ENCODE data around the gene FAM120B. TPM values are rescaled to one million over a fixed set of nuclear protein-coding genes. Genes with fewer than 3 reads are reported as not detected.
"Not testable (repeated sequence)": the region's sequence is repeated elsewhere in the genome, so short reads cannot be mapped to it uniquely, and the experiment has no call there.

Gene FAM120B
- total RNA-seq, 2 experiments from 2014 or later, result 18.4 to 20.0 TPM

DNA sequence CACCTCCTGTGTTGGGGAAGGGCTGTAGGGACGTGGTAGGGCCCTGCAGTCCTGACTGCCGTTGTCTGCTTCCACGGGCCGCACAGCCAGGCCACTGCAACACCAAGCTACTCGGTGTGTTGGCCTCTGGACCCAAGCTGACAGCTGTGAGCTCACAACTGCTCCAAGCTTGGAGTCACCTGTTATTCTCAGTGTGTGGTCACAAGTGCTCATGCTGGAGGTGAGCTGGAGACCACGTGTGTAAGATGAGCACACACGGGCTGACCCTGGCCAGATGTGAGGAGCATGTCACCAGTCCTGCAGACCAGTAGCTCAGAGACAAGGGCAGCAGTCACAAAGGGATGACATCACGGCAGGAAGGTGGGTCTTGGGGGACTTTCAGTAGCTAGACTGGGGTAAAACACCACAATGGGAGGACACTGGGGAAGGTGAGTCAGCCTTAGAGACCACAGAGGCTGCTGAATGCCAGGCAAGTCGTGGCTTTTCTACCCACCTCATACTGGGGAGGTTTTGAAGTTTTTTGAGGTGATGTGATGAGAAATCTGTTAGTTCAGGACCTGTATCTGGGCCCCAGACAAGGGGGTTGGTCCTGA is 87.3 kb downstream of the FAM120B start:
- H3K36me3 Mint-ChIP-seq, result peaks cover 53% of the 10 kb centered on the region

GRCh38 chr6:170394980-170395379 is 88.4 kb downstream of the FAM120B start:
- CTCF ChIA-PET, result no interaction called here
- H3K4me1 Mint-ChIP-seq (ENCODE audit: low read depth), result peaks cover 7% of the 10 kb centered on the region
- POLR2A ChIA-PET, result no interaction called here
- H3K27ac Mint-ChIP-seq, result no peak overlapping the region
- H3K4me3 Mint-ChIP-seq, result no peak overlapping the region
- DNase-seq, result no peak
- peaks cover 48% of the 10 kb centered on the region for H3K36me3 Mint-ChIP-seq
- no peaks in the 10 kb centered on the region for H3K27me3 Mint-ChIP-seq
- intact Hi-C loops (cut with micrococcal nuclease), result no loop called here
- H3K9me3 Mint-ChIP-seq, result no peaks in the 10 kb centered on the region

More for the DNA sequence above, 87.3 kb downstream of the FAM120B start:
- Mint-ChIP-seq H3K27me3 (no peaks in the 10 kb centered on the region), H3K4me1 (ENCODE audit: low read depth) (peaks cover 7% of the 10 kb centered on the region), H3K4me3 (no peak overlapping the region), H3K9me3 (no peaks in the 10 kb centered on the region), H3K27ac (no peak overlapping the region)
- intact Hi-C loops (cut with micrococcal nuclease), result no loop called here
- POLR2A ChIA-PET, result no interaction called here
- CTCF ChIA-PET, result no interaction called here
- DNase-seq, result peak; percentile 68

DNA sequence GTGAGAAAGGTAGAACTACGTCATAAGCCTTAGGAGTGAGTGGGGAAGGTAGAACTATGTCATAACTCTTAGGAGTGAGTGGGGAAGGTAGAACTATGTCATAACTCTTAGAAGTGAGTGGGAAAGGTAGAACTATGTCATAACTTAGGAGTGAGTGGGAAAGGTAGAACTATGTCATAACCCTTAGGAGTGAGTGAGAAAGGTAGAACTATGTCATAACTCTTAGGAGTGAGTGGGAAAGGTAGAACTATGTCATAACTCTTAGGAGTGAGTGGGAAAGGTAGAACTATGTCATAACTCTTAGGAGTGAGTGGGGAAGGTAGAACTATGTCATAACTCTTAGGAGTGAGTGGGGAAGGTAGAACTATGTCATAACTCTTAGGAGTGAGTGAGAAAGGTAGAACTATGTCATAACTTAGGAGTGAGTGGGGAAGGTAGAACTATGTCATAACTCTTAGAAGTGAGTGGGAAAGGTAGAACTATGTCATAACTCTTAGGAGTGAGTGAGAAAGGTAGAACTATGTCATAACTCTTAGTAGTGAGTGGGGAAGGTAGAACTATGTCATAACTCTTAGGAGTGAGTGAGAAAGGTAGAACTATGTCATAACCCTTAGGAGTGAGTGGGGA is 92.3 kb downstream of the FAM120B start:
- H3K9me3 Mint-ChIP-seq; intact Hi-C loops (cut with micrococcal nuclease); H3K27ac Mint-ChIP-seq; H3K27me3 Mint-ChIP-seq; H3K4me3 Mint-ChIP-seq; POLR2A ChIA-PET; DNase-seq; CTCF ChIA-PET; H3K4me1 Mint-ChIP-seq (ENCODE audit: low read depth): not testable (repeated sequence)
- H3K36me3 Mint-ChIP-seq, result peaks cover 47% of the 10 kb centered on the region

DNA sequence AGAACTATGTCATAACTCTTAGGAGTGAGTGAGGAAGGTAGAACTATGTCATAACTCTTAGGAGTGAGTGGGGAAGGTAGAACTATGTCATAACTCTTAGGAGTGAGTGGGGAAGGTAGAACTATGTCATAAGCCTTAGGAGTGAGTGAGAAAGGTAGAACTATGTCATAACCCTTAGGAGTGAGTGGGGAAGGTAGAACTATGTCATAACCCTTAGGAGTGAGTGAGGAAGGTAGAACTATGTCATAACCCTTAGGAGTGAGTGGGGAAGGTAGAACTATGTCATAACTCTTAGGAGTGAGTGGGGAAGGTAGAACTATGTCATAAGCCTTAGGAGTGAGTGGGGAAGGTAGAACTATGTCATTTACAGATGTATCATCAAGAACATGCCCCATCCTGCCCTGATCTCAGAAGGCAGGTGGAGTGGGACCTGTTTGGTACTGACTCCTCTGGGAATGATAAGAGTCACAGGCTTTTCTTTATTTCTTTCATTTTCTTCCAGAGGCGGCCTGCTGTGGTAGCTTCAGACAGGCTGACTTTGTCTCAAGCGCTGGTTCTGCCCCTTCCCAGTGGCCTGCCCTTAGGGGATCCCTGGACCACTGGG is 93.5 kb downstream of the FAM120B start:
- H3K36me3 Mint-ChIP-seq, result peaks cover 49% of the 10 kb centered on the region
- CTCF ChIA-PET; H3K27ac Mint-ChIP-seq; POLR2A ChIA-PET; H3K4me3 Mint-ChIP-seq; intact Hi-C loops (cut with micrococcal nuclease); DNase-seq; H3K4me1 Mint-ChIP-seq (ENCODE audit: low read depth); H3K9me3 Mint-ChIP-seq; H3K27me3 Mint-ChIP-seq: not testable (repeated sequence)

- no peak overlapping the region for H3K4me3 Mint-ChIP-seq
- H3K4me1 Mint-ChIP-seq (ENCODE audit: low read depth), result no peaks in the 10 kb centered on the region
- H3K36me3 Mint-ChIP-seq, result peaks cover 49% of the 10 kb centered on the region
- no peaks in the 10 kb centered on the region for H3K27me3 Mint-ChIP-seq
- DNase-seq, result no peak
- intact Hi-C loops (cut with micrococcal nuclease), result no loop called here
- no peak overlapping the region for H3K27ac Mint-ChIP-seq
- CTCF ChIA-PET, result no interaction called here
- no peaks in the 10 kb centered on the region for H3K9me3 Mint-ChIP-seq
- POLR2A ChIA-PET, result no interaction called here
Measured at GRCh38 chr6:170402318-170403040, 95.9 kb downstream of the FAM120B start.

DNA sequence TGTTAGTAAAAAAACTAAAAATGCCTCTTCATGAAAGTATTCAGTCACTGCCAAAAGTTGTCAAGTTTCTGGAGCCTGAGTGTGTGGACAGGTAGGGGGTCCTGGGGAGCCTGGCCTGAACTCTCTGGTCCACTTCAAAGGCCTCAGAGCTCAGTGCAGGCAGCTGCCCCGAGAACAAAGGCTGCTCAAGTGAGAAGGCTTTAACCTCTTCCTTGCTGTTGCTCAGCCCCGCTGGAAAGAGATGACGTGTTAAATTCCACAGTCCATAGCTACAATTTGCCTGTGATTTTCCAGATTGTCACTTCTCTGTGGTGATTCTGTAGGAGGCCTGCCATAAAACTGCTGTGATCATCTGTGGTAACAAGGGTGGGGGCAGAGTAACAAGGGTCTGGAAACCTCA is 96.9 kb downstream of the FAM120B start:
- ChIA-PET CTCF (no interaction called here), POLR2A (no interaction called here)
- intact Hi-C loops (cut with micrococcal nuclease), result no loop called here
- H3K27ac Mint-ChIP-seq, result no peak overlapping the region
- H3K9me3 Mint-ChIP-seq, result no peaks in the 10 kb centered on the region
- no peaks in the 10 kb centered on the region for H3K4me1 Mint-ChIP-seq (ENCODE audit: low read depth)
- DNase-seq, result no peak
- no peaks in the 10 kb centered on the region for H3K27me3 Mint-ChIP-seq
- no peak overlapping the region for H3K4me3 Mint-ChIP-seq
- H3K36me3 Mint-ChIP-seq, result peaks cover 52% of the 10 kb centered on the region

DNA sequence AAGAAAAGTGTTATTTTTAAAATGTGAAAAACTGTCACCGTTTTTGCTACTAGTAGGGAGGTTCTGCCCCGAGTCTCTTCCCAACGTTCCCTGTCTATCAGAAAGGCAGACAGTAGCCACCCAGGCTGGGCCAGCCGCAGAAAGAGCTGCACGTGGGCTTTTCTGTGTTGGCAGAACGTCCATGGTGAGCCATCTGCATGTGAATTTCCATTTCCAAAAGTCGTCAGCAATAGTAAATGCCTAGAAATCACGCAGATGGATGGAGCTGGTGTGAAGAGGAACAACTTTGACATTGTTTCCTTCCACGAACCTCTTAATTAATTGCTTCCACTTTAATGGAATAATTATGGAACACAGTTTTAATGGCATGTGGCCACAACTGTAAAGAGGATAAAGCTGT is 97.5 kb downstream of the FAM120B start:
- Mint-ChIP-seq H3K4me3 (no peak overlapping the region), H3K36me3 (peaks cover 52% of the 10 kb centered on the region), H3K4me1 (ENCODE audit: low read depth) (no peaks in the 10 kb centered on the region), H3K27me3 (no peaks in the 10 kb centered on the region), H3K27ac (no peak overlapping the region), H3K9me3 (no peaks in the 10 kb centered on the region)
- ChIA-PET CTCF (no interaction called here), POLR2A (no interaction called here)
- DNase-seq, result no peak
- intact Hi-C loops (cut with micrococcal nuclease), result no loop called here

DNA sequence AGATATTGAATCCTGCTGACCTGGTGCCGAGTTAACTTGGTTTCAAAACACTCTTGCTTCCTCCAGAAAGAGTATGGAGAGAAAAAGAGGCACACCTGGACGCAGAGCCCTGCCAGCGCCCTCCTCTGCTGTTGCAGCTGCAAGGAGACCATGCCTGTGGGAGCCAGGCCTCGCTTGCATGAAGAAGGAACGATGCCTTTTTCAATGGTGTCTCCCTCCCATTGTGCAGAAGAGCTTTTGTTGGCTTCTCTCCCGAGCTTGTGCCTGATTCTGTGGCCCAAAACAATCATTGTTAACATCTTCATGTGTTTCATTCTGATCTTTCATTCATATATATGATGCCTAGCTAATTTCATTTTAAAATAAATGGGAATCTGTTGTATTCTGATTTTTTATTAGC is 98.1 kb downstream of the FAM120B start:
- H3K27ac Mint-ChIP-seq, result no peak overlapping the region
- ChIA-PET CTCF (no interaction called here), POLR2A (no interaction called here)
- no peaks in the 10 kb centered on the region for H3K27me3 Mint-ChIP-seq
- H3K4me3 Mint-ChIP-seq, result no peak overlapping the region
- no peaks in the 10 kb centered on the region for H3K4me1 Mint-ChIP-seq (ENCODE audit: low read depth)
- intact Hi-C loops (cut with micrococcal nuclease), result no loop called here
- no peak for DNase-seq
- peaks cover 52% of the 10 kb centered on the region for H3K36me3 Mint-ChIP-seq
- H3K9me3 Mint-ChIP-seq, result peaks cover 2% of the 10 kb centered on the region

- Mint-ChIP-seq H3K27ac (no peak overlapping the region), H3K36me3 (peaks cover 52% of the 10 kb centered on the region), H3K4me1 (ENCODE audit: low read depth) (no peaks in the 10 kb centered on the region), H3K4me3 (no peak overlapping the region), H3K27me3 (no peaks in the 10 kb centered on the region), H3K9me3 (peaks cover 8% of the 10 kb centered on the region)
- DNase-seq, result no peak
- POLR2A ChIA-PET, result no interaction called here
- CTCF ChIA-PET, result no interaction called here
- intact Hi-C loops (cut with micrococcal nuclease), result no loop called here
Measured at GRCh38 chr6:170405311-170405975, 98.9 kb downstream of the FAM120B start.

DNA sequence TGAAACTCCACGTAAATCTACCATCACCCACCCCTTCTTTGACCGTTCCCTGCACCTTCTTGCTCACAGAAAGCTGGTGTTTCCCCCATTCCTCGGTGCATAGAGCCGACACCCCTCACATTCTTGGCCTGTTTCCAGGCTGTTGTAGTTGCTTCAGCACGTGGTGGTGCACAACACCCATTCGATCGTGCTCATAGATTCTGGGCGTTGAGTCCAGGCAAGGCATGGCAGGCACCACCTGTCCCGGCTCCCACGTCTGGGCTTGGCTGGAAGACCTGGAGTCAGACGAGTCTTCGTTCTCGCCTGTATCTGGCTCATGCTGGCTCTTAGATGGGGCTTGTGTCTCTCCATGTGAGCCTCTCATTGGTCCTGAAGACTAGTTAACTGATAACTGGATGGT is 100.6 kb downstream of the FAM120B start:
- no peak overlapping the region for H3K27ac Mint-ChIP-seq
- ChIA-PET CTCF (no interaction called here), POLR2A (no interaction called here)
- peaks cover 22% of the 10 kb centered on the region for H3K9me3 Mint-ChIP-seq
- H3K36me3 Mint-ChIP-seq, result peaks cover 46% of the 10 kb centered on the region
- no peak overlapping the region for H3K4me3 Mint-ChIP-seq
- no peak for DNase-seq
- no peaks in the 10 kb centered on the region for H3K27me3 Mint-ChIP-seq
- intact Hi-C loops (cut with micrococcal nuclease), result no loop called here
- H3K4me1 Mint-ChIP-seq (ENCODE audit: low read depth), result no peaks in the 10 kb centered on the region

DNA sequence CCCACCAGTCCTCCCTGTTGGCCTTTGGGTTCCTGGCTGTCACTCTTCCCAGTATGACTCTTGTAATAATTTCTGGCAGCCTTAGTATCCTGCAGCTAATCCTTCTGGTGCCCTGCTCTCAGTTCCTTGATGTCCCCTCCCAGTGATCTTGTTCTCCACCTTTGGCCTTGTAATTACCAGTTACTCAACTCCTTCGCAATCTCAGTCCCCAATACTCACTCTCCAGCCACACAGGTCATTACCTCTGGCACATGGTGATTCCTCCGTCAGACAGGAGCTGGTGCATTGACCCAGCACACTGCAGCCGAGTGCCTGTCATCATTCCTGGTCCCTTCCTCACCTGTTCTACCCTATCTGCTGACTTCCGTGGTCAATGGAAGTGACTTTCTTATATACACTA is 101.4 kb downstream of the FAM120B start:
- Mint-ChIP-seq H3K36me3 (peaks cover 41% of the 10 kb centered on the region), H3K27ac (no peak overlapping the region), H3K27me3 (no peaks in the 10 kb centered on the region), H3K9me3 (peaks cover 27% of the 10 kb centered on the region), H3K4me3 (no peak overlapping the region), H3K4me1 (ENCODE audit: low read depth) (no peaks in the 10 kb centered on the region)
- ChIA-PET CTCF (no interaction called here), POLR2A (no interaction called here)
- no peak for DNase-seq
- intact Hi-C loops (cut with micrococcal nuclease), result no loop called here

DNA sequence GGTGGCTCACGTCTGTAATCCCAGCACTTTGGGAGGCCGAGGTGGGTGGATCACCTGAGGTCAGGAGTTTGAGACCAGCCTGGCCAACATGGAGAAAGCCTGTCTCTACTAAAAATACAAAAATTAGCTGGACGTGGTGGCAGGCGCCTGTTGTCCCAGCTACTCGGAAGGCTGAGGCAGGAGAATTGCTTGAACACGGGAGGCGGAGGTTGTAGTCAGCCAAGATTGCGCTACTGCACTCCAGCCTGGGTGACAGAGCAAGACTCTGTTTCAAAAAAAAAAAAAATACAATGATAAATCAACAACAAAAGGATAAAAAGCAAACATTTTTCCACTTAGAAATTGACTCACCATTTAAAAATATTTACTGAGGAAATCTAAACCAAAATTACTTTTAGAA is 103.2 kb downstream of the FAM120B start:
- intact Hi-C loops (cut with micrococcal nuclease); POLR2A ChIA-PET; H3K4me1 Mint-ChIP-seq (ENCODE audit: low read depth); H3K27me3 Mint-ChIP-seq; H3K27ac Mint-ChIP-seq; CTCF ChIA-PET; DNase-seq; H3K4me3 Mint-ChIP-seq: not testable (repeated sequence)
- H3K9me3 Mint-ChIP-seq, result peaks cover 35% of the 10 kb centered on the region
- peaks cover 26% of the 10 kb centered on the region for H3K36me3 Mint-ChIP-seq

Measured in activated CD4-positive, alpha-beta memory T cell treated with anti-CD3 and anti-CD28 coated beads for 36 hours (primary cell).